EH (cell line): ENCODE data around the gene HMOX2.

Experiments used
- DNase-seq: peaks from one replicate; pipeline ENCODE4 v3.0.0-alpha.2; 2015; ENCODE audit warnings: low read depth

HMOX2 gene

GRCh38 chr16:4505356-4506147 lies 29.4 kb downstream of the HMOX2 start:
- DNase-seq = no peak

GRCh38 chr16:4506450-4506849 lies 30.3 kb downstream of the HMOX2 start:
- DNase-seq = peak; percentile 78

GRCh38 chr16:4507588-4508345 lies 31.6 kb downstream of the HMOX2 start:
- DNase-seq = no peak

GRCh38 chr16:4508806-4509205 lies 32.6 kb downstream of the HMOX2 start:
- no peak for DNase-seq

GRCh38 chr16:4509420-4509819 lies 33.2 kb downstream of the HMOX2 start:
- DNase-seq = no peak

GRCh38 chr16:4510131-4510530 lies 33.9 kb downstream of the HMOX2 start:
- DNase-seq = no peak

- DNase-seq = no peak
Measured at GRCh38 chr16:4510747-4511426, 34.7 kb downstream of the HMOX2 start.

GRCh38 chr16:4511441-4512082 lies 35.4 kb downstream of the HMOX2 start:
- DNase-seq = peak; percentile 52

- DNase-seq = no peak
Measured at GRCh38 chr16:4512473-4512872, 36.3 kb downstream of the HMOX2 start.

GRCh38 chr16:4513086-4513860 lies 37.1 kb downstream of the HMOX2 start:
- DNase-seq = no peak

GRCh38 chr16:4513881-4514280 lies 37.7 kb downstream of the HMOX2 start:
- no peak for DNase-seq

- DNase-seq = no peak
Measured at GRCh38 chr16:4514606-4515005, 38.4 kb downstream of the HMOX2 start.

- no peak for DNase-seq
Measured at GRCh38 chr16:4515611-4516233, 39.5 kb downstream of the HMOX2 start.

- peak; percentile 32 for DNase-seq
Measured at GRCh38 chr16:4517812-4518680, 41.8 kb downstream of the HMOX2 start.

GRCh38 chr16:4519274-4520058 lies 43.3 kb downstream of the HMOX2 start:
- DNase-seq = no peak

GRCh38 chr16:4520913-4521312 lies 44.7 kb downstream of the HMOX2 start:
- DNase-seq = no peak

GRCh38 chr16:4522051-4522581 lies 45.9 kb downstream of the HMOX2 start:
- DNase-seq = peak; percentile 16

- no peak for DNase-seq
Measured at GRCh38 chr16:4523686-4524085, 47.5 kb downstream of the HMOX2 start.

- DNase-seq = no peak
Measured at GRCh38 chr16:4524571-4524970, 48.4 kb downstream of the HMOX2 start.
